ENCODE results near the gene LAMB1.
"Not testable (repeated sequence)": the region's sequence is repeated elsewhere in the genome, so short reads cannot be mapped to it uniquely, and the experiment has no call there.

LAMB1 gene

DNA sequence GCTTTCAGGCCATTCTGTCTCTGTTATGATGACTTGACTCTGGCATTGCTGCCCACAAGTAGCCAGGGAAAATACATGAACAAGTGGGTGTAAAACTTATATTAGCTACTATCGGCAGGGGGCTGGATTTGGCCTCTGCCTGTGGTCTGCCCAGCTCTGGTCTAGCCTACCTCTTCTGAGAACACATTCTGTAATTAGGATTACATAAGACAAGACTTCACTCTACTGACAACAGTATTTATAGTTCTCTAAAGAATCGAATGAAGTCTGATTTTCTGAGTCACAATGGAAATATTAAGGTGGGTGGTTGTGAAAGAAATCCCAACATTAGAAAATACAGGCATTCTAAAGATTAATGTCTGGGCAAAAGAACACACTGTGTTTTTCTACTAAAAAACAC lies 56.5 kb downstream of the LAMB1 start:
- no peak for DNase-seq (ENCODE audit: low read depth in 2 of 2)

DNA sequence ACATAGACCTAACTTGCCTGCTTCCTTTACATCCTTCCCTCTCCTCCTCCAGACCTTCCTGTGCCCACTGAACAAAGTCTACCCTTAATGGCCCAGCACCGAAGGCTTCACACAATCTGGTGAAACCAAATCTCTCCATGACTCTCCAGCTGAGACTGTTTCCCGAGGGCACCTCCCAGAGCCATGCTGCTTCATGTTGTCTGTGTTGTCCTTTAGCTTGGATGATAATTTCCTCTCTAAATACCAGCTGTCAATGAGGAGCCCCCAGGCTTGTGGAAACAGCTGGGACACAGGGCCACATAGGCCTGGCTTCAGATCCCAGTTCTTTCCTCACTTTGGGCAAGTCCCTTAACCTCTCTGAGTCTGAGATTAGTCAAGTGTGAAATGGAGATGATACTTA lies 57.6 kb downstream of the LAMB1 start:
- DNase-seq (ENCODE audit: low read depth in 2 of 2): no peak

DNA sequence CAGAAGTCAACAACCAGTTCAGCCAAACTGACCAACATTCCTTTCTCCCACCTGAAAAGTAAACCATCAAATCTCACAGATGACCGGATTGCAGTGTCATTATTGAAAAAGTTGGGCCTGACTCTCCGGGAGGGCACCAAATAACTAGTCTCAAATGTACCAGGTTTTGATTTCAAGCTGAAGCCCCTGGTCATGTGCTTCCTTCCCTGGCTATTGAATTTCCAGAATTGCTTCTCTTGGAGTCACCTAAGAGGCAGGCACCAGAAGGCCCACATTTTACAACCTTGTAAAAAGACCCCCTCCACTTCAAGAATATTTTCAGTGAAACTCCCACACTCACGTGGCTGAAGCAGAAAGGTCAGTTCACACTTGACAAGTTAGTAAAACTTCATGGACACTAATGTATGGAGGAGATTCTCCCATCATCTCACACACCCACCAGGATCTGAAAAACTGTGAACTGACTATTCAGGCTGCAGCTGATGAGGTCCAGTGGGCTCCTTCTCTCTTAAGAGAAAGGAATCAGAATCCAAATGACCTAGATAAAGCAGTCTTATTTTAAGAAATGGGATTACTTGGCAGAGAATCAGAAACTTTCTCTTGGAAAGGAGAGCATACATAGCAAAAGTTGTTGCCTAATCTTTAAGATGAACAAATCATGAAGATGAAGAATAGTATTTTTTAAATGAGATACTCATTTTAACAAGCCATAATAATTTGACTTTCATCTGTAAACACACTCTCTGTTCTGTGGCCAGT lies 58.4 kb downstream of the LAMB1 start:
- DNase-seq (ENCODE audit: low read depth in 2 of 2): no peak

DNA sequence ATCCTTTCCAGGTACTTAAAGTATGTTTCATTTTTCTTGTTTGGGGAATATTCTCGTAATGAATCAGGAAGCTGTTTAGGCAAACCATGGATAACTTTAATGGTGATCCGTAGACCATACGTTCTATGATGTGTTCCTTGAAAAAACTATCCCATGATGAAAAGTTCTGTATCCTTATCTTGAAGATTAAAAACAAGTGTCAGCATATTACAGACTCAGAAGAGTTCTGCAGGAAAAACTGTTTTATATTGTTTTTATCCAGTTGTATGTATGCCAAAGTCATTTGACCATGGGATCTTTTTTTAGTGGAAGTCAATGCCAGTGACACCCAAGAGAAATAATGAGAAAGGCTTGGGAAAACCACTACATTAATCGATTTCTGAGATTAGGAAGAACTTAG lies 59.9 kb downstream of the LAMB1 start:
- no peak for DNase-seq (ENCODE audit: low read depth in 2 of 2)

DNA sequence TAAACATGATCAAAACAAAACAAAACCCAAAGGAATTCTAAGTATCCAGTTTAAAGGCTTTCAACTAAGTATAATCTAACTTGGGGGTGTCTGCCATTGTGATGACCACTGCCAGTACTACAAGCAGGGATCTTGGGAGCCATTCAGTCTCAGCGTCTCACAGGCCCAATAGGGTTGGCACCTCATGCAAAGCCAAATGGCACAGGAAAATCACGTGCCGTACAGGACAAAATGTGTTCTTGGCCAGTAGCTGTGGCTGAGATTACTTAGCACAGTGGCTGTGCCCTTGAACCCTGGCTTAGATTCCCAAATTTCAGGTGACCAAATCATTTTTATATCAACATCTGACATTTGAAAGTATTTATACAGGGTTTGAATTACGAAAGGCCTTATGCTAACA lies 62.0 kb downstream of the LAMB1 start:
- no peak for DNase-seq (ENCODE audit: low read depth in 2 of 2)

DNA sequence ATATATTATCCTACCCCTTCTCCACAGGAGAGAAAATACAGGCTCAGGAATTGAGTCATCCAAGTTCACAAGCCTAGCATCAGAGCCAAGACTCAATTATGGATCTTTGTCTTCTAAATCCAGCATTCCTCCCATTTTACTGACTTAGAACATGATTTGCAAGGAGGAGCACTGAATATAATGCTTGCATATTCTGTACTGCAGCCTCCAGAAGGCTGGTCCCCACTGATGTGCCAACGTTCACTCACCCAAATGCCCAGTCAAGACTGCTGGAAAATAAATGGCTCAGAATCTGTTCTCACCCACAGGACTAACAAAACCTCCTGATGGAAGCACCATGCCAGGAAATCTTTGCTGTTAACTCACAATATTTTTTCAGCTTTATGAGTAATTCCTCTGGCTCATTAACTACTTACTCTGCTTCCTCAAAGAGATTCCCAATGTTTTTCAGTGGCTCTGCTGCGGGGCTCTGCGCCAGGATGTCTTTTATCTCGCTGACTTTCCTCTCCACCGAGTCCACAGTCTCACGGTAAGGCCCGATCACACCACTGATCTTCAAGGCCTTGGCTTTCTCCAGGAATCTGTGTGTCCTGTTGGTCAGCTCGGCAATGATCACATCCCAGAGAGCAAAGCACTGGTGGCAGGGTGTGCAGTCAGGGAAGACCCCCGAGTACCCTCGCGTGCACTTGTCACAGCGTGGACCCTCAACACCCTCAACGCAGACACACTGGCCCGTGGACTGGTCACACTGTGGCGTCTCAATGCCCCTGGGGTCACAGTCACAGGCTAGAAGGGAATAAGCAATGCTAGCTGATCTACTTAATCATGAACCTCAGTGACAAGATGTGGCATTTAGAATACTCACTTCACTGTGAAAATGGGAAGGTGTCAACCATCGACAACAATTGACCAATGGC lies 63.1 kb downstream of the LAMB1 start:
- no peak for DNase-seq (ENCODE audit: low read depth in 2 of 2)

DNA sequence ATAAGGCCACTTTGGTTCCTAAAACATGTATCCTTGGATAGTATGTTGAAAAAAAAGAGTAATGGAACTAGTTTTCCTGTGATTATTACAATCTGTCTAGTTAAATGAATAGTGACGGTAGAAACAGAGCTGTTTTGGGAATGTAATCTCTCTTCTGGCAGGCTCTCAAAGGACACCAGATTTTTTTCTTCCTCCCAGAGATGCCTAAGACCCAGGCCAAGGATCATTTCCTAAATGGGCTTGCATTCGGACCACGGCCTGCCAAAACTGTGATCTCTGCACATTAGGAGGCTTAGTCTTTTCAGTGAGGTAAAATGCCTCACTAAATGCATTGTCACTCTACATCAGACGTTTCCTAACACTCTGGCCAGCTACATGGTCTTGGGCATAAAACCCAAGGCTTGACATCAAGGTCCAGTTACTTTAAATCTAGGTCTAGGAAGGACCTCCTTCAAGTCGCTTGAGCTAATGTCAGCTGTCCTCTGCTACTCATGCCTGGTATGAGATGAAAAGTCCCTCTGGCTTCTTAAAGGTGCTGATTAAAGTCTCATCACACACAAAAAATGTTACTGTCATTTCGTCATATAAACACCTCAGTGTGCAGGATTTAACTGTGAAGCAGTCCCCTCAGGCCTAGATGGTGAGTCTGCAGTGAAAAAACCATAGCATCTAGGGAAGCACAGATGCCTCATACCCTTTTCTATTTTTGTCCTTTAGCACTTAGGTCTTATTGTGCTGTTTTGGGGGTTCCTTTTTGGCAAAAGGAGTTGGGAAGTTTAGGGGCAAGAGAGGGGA lies 64.3 kb downstream of the LAMB1 start:
- DNase-seq (ENCODE audit: low read depth in 2 of 2): no peak

DNA sequence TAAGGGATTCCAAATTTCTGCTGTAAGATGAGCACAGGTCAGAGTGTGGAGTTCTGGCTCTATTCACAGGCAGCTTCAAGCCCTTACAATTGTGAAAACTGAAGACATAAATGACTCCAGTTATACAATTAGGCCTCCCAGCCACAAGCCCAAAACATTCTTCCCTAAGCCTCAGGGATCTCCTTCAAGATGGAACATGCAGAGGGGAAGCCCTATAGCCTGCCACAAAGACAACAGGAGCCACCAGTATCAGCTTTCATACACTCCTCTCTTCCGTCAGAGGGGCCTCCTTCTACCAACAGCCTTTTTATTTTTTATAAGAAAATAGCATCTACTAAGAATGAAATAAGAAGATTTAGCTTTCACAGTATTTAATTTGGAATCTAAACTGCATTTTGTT lies 65.4 kb downstream of the LAMB1 start:
- DNase-seq (ENCODE audit: low read depth in 2 of 2): no peak

DNA sequence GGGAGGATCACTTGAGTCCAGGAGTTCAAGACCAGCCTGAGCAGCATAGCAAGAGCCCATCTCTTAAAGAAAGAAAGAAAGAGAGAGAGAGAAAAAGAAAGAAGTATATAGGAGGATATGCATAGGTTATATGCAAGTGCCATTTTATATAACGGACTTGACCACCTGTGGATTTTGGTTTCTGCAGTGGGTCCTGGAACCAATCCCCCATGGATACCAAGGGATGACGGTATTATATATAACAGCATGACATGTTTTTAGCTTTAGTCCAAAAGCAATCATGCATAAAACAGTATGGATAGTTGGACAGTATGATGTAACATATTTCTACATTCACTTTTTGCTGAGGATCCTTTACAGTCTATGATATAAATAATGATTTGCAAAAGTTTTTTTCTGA lies 66.6 kb downstream of the LAMB1 start:
- no peak for DNase-seq (ENCODE audit: low read depth in 2 of 2)

DNA sequence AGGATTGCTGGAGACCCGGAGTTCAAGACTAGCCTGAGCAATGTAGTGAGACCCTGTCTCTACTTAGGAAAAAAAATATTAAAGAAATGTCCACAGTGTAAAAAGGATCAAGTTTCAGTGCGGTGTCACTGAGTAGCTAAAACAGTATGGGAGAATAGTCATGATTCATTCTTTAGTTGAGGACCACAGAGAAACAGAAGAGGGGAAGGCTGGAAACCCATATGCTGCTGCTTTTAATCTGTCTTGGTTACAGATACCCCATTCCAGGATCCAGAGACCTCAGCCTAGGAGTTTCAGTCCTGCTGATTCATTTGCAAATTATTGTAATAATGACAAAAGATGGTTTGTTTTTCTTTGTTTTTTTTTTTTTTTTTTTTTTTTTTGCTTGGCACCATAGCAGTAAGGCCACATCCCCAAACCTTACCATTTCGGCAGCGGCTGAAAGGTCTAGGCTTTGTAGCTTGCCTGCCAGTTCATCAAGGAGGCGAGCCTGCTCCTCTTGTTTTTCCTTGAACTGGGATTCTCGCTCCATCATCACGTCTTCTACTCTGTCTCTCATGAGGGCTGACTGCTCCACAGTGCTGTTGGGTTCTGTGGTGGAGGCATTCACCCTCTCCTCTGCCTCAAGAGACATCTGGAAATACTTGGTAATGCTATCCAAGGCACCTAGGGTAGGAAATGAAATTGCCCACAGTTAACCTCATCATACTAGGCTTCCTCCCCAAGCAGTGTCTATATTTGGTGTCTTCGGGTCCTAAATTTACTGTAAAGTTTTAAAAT lies 67.8 kb downstream of the LAMB1 start:
- DNase-seq (ENCODE audit: low read depth in 2 of 2): no peak

DNA sequence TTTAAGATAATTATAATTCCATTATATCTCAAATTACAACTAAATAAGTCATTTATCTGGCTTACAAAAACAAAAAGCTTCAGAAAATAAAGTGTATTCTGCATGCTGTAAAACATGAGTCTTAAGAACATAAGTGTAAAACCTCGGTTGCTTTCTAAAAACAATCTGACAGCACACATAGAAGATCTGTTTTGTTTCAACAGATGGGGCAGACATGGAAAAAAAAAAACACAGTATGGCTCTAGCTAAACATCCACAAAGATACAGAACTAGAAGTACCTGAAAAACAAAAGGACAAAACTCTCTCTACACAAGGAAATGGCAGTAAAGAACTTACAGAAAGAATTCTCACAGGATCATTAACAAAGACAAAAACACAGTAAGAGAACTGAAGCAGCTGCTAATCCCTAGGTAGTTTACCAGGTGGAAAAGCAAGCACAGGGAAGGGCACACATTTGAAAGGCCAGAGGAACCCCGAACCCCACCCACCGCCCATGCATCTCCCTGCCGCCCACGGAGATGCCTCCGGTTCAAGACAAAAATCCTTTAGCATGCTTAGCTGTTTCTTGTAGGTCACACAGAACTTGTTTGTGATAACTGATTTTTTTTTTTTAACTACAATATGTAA lies 69.5 kb downstream of the LAMB1 start:
- DNase-seq (ENCODE audit: low read depth in 2 of 2): no peak

DNA sequence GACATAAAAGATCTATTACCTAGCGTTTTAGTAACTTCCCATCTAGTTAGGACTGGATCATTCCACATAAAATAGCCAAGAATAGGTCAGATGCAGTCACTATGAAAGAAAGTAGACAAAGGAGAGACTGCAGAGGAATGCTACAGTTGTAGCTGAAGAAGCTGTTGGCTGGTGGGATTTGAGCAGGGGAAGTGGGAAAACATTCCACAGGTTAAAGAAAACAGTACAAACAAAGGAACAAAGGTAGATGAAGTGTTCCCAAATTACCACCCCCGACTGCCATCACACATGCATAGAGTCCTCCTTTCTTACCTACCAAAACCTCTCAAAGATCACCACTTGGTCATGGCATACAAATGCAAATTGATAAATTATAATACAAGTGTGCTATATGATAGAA lies 70.2 kb downstream of the LAMB1 start:
- no peak for DNase-seq (ENCODE audit: low read depth in 2 of 2)

DNA sequence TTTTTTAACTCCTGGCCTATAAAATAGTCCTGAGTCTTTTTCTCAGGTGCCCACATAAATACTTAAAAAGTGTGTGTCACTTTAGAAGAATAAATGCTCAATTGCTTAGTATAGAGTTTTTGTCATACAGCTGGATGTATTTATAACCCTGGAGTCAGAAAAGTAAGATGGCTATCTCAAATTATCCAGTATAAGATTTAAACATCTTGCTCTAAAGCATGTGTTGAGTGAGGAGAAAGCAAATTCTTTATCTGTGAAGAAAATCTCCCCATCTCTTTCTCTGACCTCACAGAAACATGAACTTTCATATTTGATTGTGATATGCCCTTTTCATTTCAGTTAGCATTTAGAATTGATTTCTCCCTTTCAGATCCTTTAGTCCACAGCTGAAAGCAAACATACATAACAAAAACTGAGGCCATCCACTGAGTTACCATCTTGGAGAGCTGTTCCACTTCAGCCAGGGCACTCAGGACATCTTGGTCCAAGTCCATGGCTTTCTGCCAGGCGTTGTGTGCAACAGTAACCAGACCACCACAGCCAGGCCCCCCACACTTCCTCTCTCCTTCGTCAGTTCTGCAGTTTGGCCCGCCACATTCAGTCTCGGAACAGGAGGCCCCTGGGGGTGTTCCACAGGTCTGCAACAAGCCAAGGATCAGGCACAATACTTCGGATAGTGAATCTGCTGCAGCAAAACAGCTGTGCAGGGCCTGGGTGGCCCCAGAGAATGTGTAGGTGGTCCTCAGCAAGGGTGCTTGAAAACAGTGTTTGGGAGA lies 71.0 kb downstream of the LAMB1 start:
- no peak for DNase-seq (ENCODE audit: low read depth in 2 of 2)

DNA sequence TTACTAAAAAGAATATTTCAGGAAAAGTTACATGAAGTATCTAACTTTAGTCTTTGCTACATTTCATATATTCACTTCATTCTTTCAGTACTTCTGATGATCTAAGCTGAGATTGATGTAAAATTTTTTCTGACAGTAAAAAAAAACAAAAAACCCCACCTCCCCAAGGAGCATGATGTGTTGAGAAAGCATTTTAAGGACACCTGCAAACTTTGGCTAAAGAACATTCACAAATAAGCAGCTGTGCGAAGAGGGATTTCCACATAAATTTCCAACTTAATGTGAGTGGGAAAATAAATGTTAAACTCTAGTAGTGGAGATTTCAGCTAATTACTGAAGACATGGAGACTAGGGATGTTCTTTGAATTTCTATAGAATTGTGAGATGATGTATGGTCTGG lies 76.5 kb downstream of the LAMB1 start:
- DNase-seq (ENCODE audit: low read depth in 2 of 2): no peak

DNA sequence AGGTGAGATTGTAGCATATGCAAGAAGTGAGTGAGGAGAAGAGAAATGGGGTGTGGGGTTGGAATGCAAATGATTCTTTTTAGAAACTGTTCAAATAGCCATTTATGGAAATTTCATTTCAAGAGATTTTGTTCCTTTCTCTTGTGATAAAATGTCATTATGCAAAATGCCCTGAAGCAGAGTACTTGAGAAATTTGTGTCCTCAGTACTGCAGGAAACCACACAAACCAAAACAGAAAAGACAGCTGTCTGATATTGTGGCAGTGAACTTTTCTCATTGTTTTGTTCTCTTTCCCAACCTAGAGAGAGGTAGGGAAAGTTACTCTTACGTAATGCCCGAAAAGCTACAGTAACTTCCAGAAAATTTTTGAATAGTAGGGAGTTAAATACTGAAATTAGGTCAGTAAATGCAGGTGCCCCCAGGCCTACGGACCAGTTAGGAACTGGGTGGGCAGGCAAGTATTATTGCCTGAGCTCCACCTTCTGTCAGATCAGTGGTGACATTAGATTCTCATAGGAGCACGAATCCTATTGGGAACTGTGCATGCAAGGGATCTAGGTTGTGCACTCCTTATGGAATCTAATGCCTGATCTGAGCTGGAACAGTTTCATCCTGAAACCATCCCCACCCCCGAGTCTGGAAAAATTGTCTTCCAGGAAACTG lies 78.0 kb downstream of the LAMB1 start:
- DNase-seq (ENCODE audit: low read depth in 2 of 2): no peak

DNA sequence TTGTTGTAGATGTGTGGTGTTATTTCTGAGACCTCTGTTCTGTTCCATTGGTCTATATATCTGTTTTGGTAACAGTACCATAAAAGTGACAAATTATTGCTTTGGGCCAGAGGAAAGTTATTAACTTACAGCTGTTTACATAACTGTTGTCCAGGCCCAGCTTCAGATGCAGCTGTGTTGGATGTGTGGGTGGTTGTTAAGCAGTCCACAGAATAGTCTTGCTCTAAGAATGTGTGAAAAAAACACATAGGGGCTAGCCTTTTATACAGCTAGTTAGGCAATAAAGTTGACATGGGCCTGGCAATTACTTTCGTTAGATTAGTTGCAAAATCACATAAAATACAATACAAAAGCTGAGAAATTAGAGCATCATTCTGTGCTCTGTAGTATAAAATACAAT lies 80.1 kb downstream of the LAMB1 start:
- no peak for DNase-seq (ENCODE audit: low read depth in 2 of 2)

DNA sequence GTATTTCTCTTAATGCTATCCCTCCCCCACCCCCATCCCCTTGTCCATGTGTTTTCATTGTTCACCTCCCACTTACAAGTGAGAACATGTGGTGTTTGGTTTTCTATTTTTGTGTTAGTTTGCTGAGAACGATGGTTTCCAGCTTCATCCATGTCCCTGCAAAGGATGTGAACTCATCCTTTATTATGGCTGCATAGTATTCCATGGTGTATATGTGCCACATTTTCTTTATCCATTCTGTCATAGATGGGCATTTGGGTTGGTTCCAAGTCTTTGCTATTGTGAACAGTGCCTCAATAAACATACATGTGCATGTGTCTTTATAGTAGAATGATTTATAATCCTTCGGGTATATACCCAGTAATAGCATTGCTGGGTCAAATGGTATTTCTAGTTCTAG lies 81.1 kb downstream of the LAMB1 start:
- not testable (repeated sequence) for DNase-seq (ENCODE audit: low read depth in 2 of 2)

DNA sequence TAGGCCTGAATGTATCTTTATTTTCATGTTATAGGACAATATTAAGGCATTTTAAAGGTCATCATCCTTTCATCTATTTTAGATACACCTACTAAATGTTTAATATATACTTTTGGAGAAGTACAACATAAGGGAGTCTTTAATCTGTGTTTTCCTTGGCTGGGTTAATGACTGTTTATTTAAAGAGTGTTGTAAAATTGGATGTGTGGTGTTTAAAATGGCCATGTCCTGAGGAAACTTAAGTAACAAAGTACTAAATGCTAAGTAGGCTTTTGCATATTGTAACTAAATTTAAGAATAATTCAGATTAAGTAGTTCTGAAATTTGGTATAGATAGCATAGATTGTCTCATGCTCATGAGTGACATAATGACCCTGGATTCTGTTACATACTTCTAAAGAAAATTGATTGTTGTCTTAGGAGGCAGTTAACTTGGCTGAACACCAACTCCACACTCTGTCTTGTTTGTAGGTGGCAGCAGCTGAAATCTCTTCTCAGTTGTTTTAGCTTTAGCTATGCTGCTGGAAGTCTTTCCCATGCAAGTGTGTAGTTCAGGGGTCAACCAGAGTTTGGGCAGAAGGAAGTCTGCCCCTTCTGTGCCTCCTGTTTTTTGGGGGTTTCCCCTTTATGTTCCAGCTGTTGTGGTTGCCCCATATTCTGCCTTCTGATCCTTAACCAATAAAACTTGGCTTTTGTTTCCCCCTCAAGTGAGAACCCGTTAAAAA lies 82.8 kb downstream of the LAMB1 start:
- DNase-seq (ENCODE audit: low read depth in 2 of 2): no peak

DNA sequence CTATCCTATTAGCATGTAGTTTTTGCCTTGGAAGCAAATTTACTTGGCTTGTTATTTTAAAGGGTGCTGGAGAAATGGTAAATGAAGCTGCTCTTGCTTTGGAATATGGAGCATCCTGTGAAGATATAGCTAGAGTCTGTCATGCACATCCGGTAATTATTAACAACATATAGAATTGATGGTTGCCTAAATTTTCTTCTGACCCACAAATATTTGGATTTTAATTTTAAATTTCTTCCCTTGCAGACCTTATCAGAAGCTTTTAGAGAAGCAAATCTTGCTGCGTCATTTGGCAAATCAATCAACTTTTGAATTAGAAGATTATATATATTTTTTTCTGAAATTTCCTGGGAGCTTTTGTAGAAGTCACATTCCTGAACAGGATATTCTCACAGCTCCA lies 84.0 kb downstream of the LAMB1 start:
- DNase-seq (ENCODE audit: low read depth in 2 of 2): no peak
